Brain microvascular endothelial cell (primary cell): ENCODE results near the gene PBRM1.

Experiments
- DNase-seq: peaks from one replicate; pipeline ENCODE4 v3.0.0-alpha.2; 2020
- H3K27ac ChIP-seq: fragments of 250-450 bp; sonication (Bioruptor Pico); 2 replicates; pipeline ENCODE4 v1.5.1; 2020; ENCODE audit warnings: mild to moderate bottlenecking, moderate library complexity
- H3K27me3 ChIP-seq: fragments of 250-450 bp; sonication (Bioruptor Pico); replicated peaks from 2 replicates; pipeline ENCODE4 v1.5.1; 2020; ENCODE audit warnings: mild to moderate bottlenecking
- H3K36me3 ChIP-seq: fragments of 250-450 bp; sonication (Bioruptor Pico); replicated peaks from 2 replicates; pipeline ENCODE4 v1.5.1; 2020; ENCODE audit warnings: mild to moderate bottlenecking
- H3K4me3 ChIP-seq: 2 replicates; pipeline ENCODE4 v1.5.1; 2011; ENCODE audit warnings: low read depth, mild to moderate bottlenecking, control low read depth, low read length, moderate library complexity
- CTCF ChIP-seq: IDR thresholded peaks from 2 replicates; pipeline ENCODE4 v1.5.1; 2011; ENCODE audit warnings: low read depth, mild to moderate bottlenecking, moderate library complexity, low read length, control low read depth, inconsistent platforms; ENCODE audit errors: missing control alignments
- in situ Hi-C: cut with HindIII; loops from 2 replicates; pipeline ENCODE4 v1.10.0; 2017; ENCODE audit warnings: low sequenced_read_pairs, low pct_ligation_motif_present

Gene PBRM1

GRCh38 chr3:52512727-52513126 lies 173.0 kb downstream of the PBRM1 start:
- no peak for TF ChIP-seq CTCF
- in situ Hi-C loops, result no loop called here
- DNase-seq, result no peak
- Histone ChIP-seq H3K27me3 (no peaks in the 10 kb centered on the region), H3K27ac (no peak overlapping the region), H3K4me3 (no peak overlapping the region), H3K36me3 (no peaks in the 10 kb centered on the region)

GRCh38 chr3:52512105-52512504 lies 173.6 kb downstream of the PBRM1 start:
- no peak for DNase-seq
- Histone ChIP-seq H3K27me3 (no peaks in the 10 kb centered on the region), H3K27ac (no peak overlapping the region), H3K4me3 (no peak overlapping the region), H3K36me3 (no peaks in the 10 kb centered on the region)
- in situ Hi-C loops, result no loop called here
- TF ChIP-seq CTCF, result no peak

- DNase-seq, result no peak
- no peak for TF ChIP-seq CTCF
- in situ Hi-C loops, result no loop called here
These were observed 174.2 kb downstream of the PBRM1 start for GRCh38 chr3:52511509-52511908.

GRCh38 chr3:52509753-52510328 lies 175.9 kb downstream of the PBRM1 start:
- Histone ChIP-seq H3K27ac (no peak overlapping the region), H3K36me3 (no peaks in the 10 kb centered on the region), H3K27me3 (no peaks in the 10 kb centered on the region), H3K4me3 (no peak overlapping the region)
- no peak for DNase-seq
- no peak for TF ChIP-seq CTCF
- in situ Hi-C loops, result no loop called here

More at GRCh38 chr3:52511509-52511908, 174.2 kb downstream of the PBRM1 start:
- Histone ChIP-seq H3K4me3 (no peak overlapping the region), H3K36me3 (no peaks in the 10 kb centered on the region), H3K27ac (no peak overlapping the region), H3K27me3 (no peaks in the 10 kb centered on the region)

- Histone ChIP-seq H3K27ac (no peak overlapping the region), H3K4me3 (no peak overlapping the region), H3K36me3 (no peaks in the 10 kb centered on the region), H3K27me3 (no peaks in the 10 kb centered on the region)
- in situ Hi-C loops, result no loop called here
- no peak for TF ChIP-seq CTCF
- no peak for DNase-seq
These were observed 178.4 kb downstream of the PBRM1 start for GRCh38 chr3:52507359-52507758.
